ENCODE data around the gene PRICKLE2. TPM values are rescaled to one million over a fixed set of nuclear protein-coding genes. Genes with fewer than 3 reads are reported as not detected.

Gene PRICKLE2
- total RNA-seq, 1 experiment from 2014 or later = 0.26 TPM

- no TSS peak for BruUV-seq (replicated peaks)
- Histone ChIP-seq H3K4me1 (ENCODE audit: control insufficient read depth, insufficient read depth, low read length) (no peaks in the 10 kb centered on the region), H3K27ac (ENCODE audit: low read length) (no peak overlapping the region), H3K9me3 (ENCODE audit: control insufficient read depth, insufficient read depth, low read depth, low read length) (no peaks in the 10 kb centered on the region), H3K27me3 (ENCODE audit: control insufficient read depth, insufficient read depth, low read length) (no peaks in the 10 kb centered on the region), H3K36me3 (ENCODE audit: control insufficient read depth, insufficient read depth, low read length) (no peaks in the 10 kb centered on the region), H3K4me3 (ENCODE audit: low read depth in 2 of 2, low read length in 2 of 2) (no peak overlapping the region)
- TF ChIP-seq CTCF (IDR thresholded peaks at IDR 0.05) = no peak
- no peak for TF ChIP-seq SIN3A (IDR thresholded peaks at IDR 0.05; ENCODE audit: borderline replicate concordance, insufficient read depth, low read depth, low read length)
- no peak for TF ChIP-seq REST (IDR thresholded peaks at IDR 0.05; ENCODE audit: insufficient read depth in 1 of 2, low read depth in 2 of 2, low read length in 1 of 2)
- no peak for TF ChIP-seq TCF7L2 (IDR thresholded peaks at IDR 0.05; ENCODE audit: low read depth, low read length)
- no peak for TF ChIP-seq POLR2AphosphoS5 (IDR thresholded peaks at IDR 0.05; ENCODE audit: low read depth, low read length)
- CTCF ChIA-PET = no interaction called here
- intact Hi-C loops (cut with micrococcal nuclease; ENCODE audit: unreplicated experiment) (no loop called here), in situ Hi-C loops (cut with HindIII; ENCODE audit: low pct_unique_long_range_greater_than_20kb, low sequenced_read_pairs) (no loop called here)
- ATAC-seq = no peak
- POLR2A ChIA-PET = no interaction called here
- DNase-seq (ENCODE audit: low read depth, low spot score) = no peak
Observed at GRCh38 chr3:64061628-64062027, 163.6 kb downstream of the PRICKLE2 start.

GRCh38 chr3:64059484-64060175, 165.6 kb downstream of the PRICKLE2 start:
- Histone ChIP-seq H3K36me3 (ENCODE audit: control insufficient read depth, insufficient read depth, low read length) (no peaks in the 10 kb centered on the region), H3K27ac (ENCODE audit: low read length) (no peak overlapping the region), H3K27me3 (ENCODE audit: control insufficient read depth, insufficient read depth, low read length) (no peaks in the 10 kb centered on the region), H3K4me1 (ENCODE audit: control insufficient read depth, insufficient read depth, low read length) (no peaks in the 10 kb centered on the region), H3K4me3 (ENCODE audit: low read depth in 2 of 2, low read length in 2 of 2) (no peak overlapping the region), H3K9me3 (ENCODE audit: control insufficient read depth, insufficient read depth, low read depth, low read length) (no peaks in the 10 kb centered on the region)
- TF ChIP-seq CTCF (IDR thresholded peaks at IDR 0.05) = no peak
- TF ChIP-seq POLR2AphosphoS5 (IDR thresholded peaks at IDR 0.05; ENCODE audit: low read depth, low read length) = no peak
- no peak for ATAC-seq
- no TSS peak for BruUV-seq (replicated peaks)
- in situ Hi-C loops (cut with HindIII; ENCODE audit: low pct_unique_long_range_greater_than_20kb, low sequenced_read_pairs) (no loop called here), intact Hi-C loops (cut with micrococcal nuclease; ENCODE audit: unreplicated experiment) (no loop called here)
- POLR2A ChIA-PET = no interaction called here
- no peak for DNase-seq (ENCODE audit: low read depth, low spot score)
- CTCF ChIA-PET = no interaction called here
